NCI-H524 treated with DMSO at 0.1 percent for 48 hours (cell line): ENCODE measurements around the gene PRIM2.
"Not testable (repeated sequence)": the region's sequence is repeated elsewhere in the genome, so short reads cannot be mapped to it uniquely, and the experiment has no call there.

Source experiments
- DNase-seq: peaks from one replicate; lab custom pipeline; 2025; lab: John Stamatoyannopoulos, UW

The PRIM2 gene

DNA sequence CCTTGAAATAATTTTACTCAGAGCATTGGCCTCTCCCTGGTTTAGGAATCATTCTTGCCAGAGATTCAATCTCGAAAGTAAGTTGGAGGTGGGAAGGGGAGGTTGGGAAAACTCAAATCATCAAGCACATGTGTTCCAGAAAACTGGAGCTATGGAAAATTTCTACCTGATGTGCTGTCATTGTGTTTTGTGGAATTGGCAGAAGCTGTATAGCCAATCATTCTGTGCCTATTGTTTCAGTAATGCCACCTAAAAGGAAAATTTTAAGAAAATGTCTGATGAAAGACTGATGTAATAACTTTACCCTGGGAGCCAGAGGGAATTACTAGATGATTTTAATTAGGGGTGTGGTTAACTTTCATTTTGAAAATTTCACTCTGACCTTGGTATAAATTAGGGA lies 187.8 kb downstream of the PRIM2 start:
- DNase-seq, result not testable (repeated sequence)

- DNase-seq, result not testable (repeated sequence)
These were observed 193.0 kb downstream of the PRIM2 start for GRCh38 chr6:57510390-57510789.

GRCh38 chr6:57515171-57515570 lies 197.7 kb downstream of the PRIM2 start:
- DNase-seq, result not testable (repeated sequence)

GRCh38 chr6:57515845-57516244 lies 198.4 kb downstream of the PRIM2 start:
- DNase-seq, result not testable (repeated sequence)

- not testable (repeated sequence) for DNase-seq
These were observed 199.3 kb downstream of the PRIM2 start for GRCh38 chr6:57516776-57517175.

DNA sequence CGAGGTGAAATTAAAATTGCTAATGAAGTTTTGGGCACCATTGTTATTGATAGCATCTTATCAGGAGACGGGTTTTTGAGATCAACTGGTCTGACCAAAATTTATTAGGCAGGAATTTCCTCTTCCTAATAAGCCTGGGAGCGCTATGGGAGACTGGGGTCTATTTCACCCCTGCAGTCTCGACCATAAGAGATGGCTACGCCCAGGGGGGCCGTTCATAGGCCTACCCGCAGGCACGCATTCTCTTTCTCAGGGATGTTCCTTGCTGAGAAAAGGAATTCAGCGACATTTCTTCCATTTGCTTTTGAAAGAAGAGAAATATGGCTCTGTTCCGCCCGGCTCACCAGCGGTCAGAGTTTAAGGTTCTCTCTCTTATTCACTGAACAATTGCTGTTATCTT lies 201.8 kb downstream of the PRIM2 start:
- not testable (repeated sequence) for DNase-seq

- not testable (repeated sequence) for DNase-seq
These were observed 203.7 kb downstream of the PRIM2 start for GRCh38 chr6:57521085-57521484.

- not testable (repeated sequence) for DNase-seq
These were observed 205.8 kb downstream of the PRIM2 start for GRCh38 chr6:57523221-57523620.

DNA sequence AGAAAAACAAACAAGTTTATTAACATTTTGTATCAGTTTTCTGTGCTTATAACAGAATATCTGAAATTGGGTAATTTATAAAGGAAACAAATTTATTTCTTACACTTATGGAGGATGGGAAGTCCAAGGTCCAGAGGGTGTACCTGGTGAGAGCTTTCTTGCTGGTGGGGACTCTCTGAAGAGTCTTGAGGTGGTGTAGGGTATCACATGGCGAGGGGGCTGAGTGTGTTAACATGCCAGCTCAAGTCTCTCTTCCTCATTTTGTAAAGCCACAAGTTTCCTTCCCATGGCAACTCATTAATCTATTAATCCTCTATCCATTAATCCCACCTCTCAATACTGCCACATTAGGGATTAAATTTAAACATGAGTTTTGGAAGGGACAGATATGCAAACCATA lies 212.3 kb downstream of the PRIM2 start:
- not testable (repeated sequence) for DNase-seq

- not testable (repeated sequence) for DNase-seq
These were observed 215.2 kb downstream of the PRIM2 start for GRCh38 chr6:57532660-57533059.

DNA sequence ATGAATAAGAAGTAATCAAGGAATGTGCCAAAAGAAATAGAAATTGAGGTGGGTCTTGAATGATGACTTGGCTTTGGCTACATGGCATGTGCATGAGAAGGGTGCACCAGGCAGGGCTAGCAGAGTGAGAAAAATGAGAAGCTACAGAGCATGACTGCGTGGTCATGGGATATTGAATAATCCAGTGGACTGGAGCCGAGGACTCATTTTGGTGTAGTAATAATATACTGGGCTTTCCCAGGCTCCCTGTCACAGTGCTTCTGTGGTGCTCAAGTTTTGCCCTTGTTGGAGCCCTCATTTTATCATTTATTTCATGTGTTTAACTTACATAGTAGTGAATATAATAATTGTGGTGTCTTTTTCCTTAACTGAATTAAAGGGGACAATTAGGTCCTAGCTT lies 217.7 kb downstream of the PRIM2 start:
- DNase-seq, result not testable (repeated sequence)

DNA sequence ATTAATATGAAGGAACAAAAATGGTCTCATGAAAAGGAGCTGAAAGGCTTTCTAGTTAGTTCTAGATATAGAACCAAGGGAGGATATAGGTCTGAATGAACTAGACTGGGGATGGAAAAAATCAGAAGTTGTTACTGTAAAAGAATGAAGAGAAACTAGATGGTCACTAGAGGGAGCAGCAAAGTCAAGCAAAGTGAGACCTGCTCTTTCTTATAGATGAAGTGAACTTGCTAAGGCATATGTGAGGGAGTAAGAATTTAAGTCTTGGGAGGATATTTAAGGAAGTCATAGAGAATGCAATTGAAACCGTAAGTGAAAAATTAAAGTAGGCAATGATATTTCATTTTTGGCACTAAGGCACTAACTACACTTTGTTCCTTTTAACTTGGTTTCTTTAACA lies 218.6 kb downstream of the PRIM2 start:
- not testable (repeated sequence) for DNase-seq

DNA sequence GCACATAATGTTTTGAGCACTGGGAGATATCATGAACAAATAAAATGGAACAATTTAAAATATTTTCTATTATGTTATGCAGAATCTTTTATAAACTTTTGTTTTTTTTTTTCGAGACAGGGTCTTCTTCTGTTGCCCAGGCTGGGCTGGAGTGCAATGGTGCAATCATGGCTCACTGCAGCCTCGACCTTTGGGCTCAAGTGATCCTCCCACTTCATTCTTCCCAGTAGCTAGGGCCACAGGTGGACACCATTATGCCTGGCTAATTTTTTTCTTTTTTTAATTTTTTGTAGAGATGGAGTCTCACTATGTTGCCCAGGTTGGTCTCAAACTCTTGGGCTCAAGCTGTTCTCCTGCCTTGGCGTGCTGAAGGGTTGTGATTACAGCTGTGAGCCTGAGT lies 220.5 kb downstream of the PRIM2 start:
- not testable (repeated sequence) for DNase-seq

GRCh38 chr6:57551961-57552360 lies 234.5 kb downstream of the PRIM2 start:
- DNase-seq, result not testable (repeated sequence)

- not testable (repeated sequence) for DNase-seq
These were observed 240.4 kb downstream of the PRIM2 start for GRCh38 chr6:57557855-57558254.

DNA sequence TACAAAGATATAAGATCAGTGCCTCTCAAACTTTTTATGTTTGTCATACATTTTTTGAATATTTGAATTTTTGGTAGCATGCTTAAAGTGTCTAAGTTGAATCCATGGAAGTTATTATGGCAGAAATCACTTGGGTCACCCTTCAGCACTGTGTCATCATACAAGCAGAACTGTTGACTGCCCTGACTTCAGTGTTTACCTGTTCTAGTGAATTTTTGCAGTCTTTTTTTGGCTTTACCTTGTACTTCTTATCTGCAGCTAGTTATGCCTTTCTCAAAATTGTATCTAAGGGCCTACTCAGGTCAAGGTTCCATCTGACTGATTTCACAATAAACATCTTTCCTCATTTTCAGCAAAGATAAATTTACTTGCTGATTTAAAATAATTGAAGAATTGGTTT lies 241.7 kb downstream of the PRIM2 start:
- DNase-seq, result not testable (repeated sequence)

DNA sequence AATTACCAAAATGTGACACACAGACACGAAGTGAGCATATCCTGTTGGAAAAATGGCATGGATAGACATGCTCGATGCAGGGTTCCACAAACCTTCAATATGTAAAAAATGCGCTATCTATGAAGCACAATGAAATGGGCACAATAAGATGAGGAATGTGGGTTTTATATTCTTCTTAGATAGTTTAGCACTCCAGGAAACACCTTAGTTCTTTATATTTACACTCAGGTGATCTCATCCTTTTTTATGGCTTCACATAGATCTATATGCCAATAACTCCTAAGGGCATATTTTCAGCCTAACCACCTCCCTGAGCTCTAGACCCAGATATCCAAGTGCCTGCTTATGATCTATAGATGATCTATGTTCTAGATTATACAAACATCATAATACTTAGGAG lies 244.8 kb downstream of the PRIM2 start:
- not testable (repeated sequence) for DNase-seq

- not testable (repeated sequence) for DNase-seq
These were observed 254.7 kb downstream of the PRIM2 start for GRCh38 chr6:57572119-57572518.

GRCh38 chr6:57572844-57573243 lies 255.4 kb downstream of the PRIM2 start:
- DNase-seq, result not testable (repeated sequence)

- not testable (repeated sequence) for DNase-seq
These were observed 259.6 kb downstream of the PRIM2 start for GRCh38 chr6:57577023-57577422.

DNA sequence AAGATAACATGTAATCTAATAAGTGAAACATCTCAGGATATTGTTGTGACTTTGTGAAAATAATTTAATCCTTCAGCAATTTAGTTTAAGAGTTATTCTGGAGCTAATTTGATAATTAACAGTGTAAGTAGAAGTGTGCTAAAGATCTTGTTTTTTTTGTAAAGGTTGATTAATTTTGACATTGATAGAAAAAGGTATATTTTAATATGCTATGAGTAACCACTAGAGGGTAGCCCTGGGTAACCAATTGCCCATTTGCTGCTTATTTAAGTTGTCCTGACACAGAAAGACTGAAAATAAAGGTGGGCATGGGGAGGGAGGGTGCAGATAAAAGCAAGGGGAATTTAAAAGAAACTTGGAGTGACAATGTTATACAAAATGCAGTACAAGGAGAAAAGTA lies 262.1 kb downstream of the PRIM2 start:
- not testable (repeated sequence) for DNase-seq

GRCh38 chr6:57581586-57581985 lies 264.2 kb downstream of the PRIM2 start:
- not testable (repeated sequence) for DNase-seq

- DNase-seq, result not testable (repeated sequence)
These were observed 283.7 kb downstream of the PRIM2 start for GRCh38 chr6:57601105-57601504.

DNA sequence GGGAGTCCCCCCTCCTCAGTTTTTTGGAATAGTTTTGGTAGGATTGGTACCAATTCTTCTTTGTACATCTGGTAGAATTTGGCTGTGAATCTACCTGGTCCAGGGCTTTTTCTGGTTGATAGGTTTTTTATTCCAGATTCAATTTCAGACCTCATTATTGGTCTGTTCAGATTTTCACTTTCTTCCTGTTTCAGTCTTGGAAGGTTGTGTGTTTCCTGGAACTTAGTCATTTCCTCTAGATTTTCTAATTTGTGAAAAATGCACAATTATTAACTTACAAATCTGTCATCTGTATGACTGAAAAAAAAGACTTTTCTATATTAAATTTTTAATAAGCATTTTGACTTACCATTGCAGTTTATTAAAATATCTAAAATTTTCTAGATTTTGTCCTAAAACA lies 287.9 kb downstream of the PRIM2 start:
- not testable (repeated sequence) for DNase-seq

DNA sequence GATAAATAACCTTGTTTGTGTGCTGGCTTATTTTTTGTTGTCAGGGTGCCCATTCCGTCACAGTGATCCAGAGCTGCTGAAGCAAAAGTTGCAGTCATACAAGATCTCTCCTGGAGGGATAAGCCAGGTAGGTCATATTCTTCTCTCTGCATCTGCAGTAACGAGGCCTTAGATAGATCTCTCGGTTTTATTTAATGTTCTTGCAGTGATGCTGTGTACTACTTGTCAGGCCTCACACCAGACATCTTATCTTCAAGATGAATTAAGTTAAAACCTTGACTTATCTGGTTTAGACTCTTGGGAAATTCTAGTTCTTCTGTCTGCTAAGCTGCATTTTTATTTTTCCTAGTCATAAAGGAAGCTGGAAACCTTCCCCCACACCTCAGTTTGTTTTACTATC lies 288.9 kb downstream of the PRIM2 start:
- not testable (repeated sequence) for DNase-seq
